ENCODE data around the gene PRSS2. TPM values are rescaled to one million over a fixed set of nuclear protein-coding genes. Genes with fewer than 3 reads are reported as not detected.
"Not testable (repeated sequence)": the region's sequence is repeated elsewhere in the genome, so short reads cannot be mapped to it uniquely, and the experiment has no call there.

The PRSS2 gene
- total and polyA plus RNA-seq, 4 donors, result 0.21 TPM; not detected in 3

- no peak overlapping the region for H3K27ac ChIP-seq (ENCODE audit: low read depth in 1 of 2, low read length in 2 of 2)
- TF ChIP-seq, protein P1, sequence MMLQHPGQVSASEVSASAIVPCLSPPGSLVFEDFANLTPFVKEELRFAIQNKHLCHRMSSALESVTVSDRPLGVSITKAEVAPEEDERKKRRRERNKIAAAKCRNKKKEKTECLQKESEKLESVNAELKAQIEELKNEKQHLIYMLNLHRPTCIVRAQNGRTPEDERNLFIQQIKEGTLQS (IDR thresholded peaks at IDR 0.05), result no peak
- no peak for TF ChIP-seq HNF4A (conservative IDR thresholded peaks at IDR 0.05)
- TF ChIP-seq GABPA (IDR thresholded peaks at IDR 0.05 in 1 of 2, conservative IDR thresholded peaks at IDR 0.05 in 1 of 2), result no peak
- TF ChIP-seq EGR1 (IDR thresholded peaks at IDR 0.05; ENCODE audit: low read depth in 2 of 2), result no peak
- TF ChIP-seq, protein P2, sequence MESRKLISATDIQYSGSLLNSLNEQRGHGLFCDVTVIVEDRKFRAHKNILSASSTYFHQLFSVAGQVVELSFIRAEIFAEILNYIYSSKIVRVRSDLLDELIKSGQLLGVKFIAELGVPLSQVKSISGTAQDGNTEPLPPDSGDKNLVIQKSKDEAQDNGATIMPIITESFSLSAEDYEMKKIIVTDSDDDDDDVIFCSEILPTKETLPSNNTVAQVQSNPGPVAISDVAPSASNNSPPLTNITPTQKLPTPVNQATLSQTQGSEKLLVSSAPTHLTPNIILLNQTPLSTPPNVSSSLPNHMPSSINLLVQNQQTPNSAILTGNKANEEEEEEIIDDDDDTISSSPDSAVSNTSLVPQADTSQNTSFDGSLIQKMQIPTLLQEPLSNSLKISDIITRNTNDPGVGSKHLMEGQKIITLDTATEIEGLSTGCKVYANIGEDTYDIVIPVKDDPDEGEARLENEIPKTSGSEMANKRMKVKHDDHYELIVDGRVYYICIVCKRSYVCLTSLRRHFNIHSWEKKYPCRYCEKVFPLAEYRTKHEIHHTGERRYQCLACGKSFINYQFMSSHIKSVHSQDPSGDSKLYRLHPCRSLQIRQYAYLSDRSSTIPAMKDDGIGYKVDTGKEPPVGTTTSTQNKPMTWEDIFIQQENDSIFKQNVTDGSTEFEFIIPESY (IDR thresholded peaks at IDR 0.05), result no peak
- TF ChIP-seq, protein P3, sequence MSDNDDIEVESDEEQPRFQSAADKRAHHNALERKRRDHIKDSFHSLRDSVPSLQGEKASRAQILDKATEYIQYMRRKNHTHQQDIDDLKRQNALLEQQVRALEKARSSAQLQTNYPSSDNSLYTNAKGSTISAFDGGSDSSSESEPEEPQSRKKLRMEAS (IDR thresholded peaks at IDR 0.05), result no peak
- TF ChIP-seq SP1 (IDR thresholded peaks at IDR 0.05), result no peak
- TF ChIP-seq YY1 (IDR thresholded peaks at IDR 0.05), result no peak
- TF ChIP-seq, protein P4, sequence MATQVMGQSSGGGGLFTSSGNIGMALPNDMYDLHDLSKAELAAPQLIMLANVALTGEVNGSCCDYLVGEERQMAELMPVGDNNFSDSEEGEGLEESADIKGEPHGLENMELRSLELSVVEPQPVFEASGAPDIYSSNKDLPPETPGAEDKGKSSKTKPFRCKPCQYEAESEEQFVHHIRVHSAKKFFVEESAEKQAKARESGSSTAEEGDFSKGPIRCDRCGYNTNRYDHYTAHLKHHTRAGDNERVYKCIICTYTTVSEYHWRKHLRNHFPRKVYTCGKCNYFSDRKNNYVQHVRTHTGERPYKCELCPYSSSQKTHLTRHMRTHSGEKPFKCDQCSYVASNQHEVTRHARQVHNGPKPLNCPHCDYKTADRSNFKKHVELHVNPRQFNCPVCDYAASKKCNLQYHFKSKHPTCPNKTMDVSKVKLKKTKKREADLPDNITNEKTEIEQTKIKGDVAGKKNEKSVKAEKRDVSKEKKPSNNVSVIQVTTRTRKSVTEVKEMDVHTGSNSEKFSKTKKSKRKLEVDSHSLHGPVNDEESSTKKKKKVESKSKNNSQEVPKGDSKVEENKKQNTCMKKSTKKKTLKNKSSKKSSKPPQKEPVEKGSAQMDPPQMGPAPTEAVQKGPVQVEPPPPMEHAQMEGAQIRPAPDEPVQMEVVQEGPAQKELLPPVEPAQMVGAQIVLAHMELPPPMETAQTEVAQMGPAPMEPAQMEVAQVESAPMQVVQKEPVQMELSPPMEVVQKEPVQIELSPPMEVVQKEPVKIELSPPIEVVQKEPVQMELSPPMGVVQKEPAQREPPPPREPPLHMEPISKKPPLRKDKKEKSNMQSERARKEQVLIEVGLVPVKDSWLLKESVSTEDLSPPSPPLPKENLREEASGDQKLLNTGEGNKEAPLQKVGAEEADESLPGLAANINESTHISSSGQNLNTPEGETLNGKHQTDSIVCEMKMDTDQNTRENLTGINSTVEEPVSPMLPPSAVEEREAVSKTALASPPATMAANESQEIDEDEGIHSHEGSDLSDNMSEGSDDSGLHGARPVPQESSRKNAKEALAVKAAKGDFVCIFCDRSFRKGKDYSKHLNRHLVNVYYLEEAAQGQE (IDR thresholded peaks at IDR 0.05), result no peak
- 71% methylated on average over 4 of the region's 4 CpGs for WGBS
These were observed 25.0 kb upstream of the PRSS2 start for GRCh38 chr7:142745745-142746144.

DNA sequence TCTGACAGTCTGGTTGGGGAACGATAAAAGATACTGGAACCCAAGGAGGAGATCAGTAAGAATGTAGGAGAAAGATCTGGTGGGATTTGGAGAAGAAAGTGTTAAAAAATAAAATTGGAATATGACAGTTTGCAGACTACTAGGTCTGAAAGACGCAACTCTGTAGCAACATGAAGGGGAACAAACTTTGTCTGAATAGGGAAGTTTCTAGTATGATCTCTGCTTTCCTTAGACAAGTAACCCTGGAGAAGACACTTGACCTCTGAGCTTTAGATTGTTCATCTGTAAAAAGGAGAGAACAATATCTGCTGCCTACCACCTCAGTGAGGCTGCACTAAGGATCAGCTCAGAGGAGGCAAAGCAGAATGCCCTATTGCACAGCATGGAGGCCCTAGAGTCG lies 24.5 kb upstream of the PRSS2 start:
- Histone ChIP-seq H3K4me1 (ENCODE audit: control insufficient read depth in 4 of 4, insufficient read depth in 4 of 4, low read length in 3 of 4) (no peaks in the 10 kb centered on the region), H3K36me3 (ENCODE audit: control insufficient read depth in 4 of 4, insufficient read depth in 3 of 4, low read depth in 1 of 4, low read length in 3 of 4) (no peaks in the 10 kb centered on the region), H3K27ac (ENCODE audit: low read depth in 1 of 2, low read length in 2 of 2) (no peak overlapping the region), H3K4me3 (ENCODE audit: low read depth in 1 of 3, low read length in 3 of 3) (no peak overlapping the region), H3K9ac (ENCODE audit: low read depth in 1 of 2, low read length in 2 of 2) (no peak overlapping the region), H3K27me3 (ENCODE audit: control insufficient read depth in 4 of 4, insufficient read depth in 4 of 4, low read length in 3 of 4) (peaks cover 0 to 7% (median 1%) of the 10 kb centered on the region in 4 donors), H3K9me3 (ENCODE audit: control insufficient read depth in 4 of 4, low read length in 3 of 4) (no peaks in the 10 kb centered on the region)
- no peak for DNase-seq (ENCODE audit: low spot score)
- TF ChIP-seq, protein P4 (IDR thresholded peaks at IDR 0.05), result no peak
- TF ChIP-seq, protein P2 (IDR thresholded peaks at IDR 0.05), result no peak
- WGBS, result 74% methylated on average over 3 of the region's 3 CpGs

More at GRCh38 chr7:142745745-142746144, 25.0 kb upstream of the PRSS2 start:
- no peaks in the 10 kb centered on the region for H3K36me3 ChIP-seq (ENCODE audit: control insufficient read depth in 4 of 4, insufficient read depth in 3 of 4, low read depth in 1 of 4, low read length in 3 of 4)
- no peaks in the 10 kb centered on the region for H3K9me3 ChIP-seq (ENCODE audit: control insufficient read depth in 4 of 4, low read length in 3 of 4)
- no peak for DNase-seq (ENCODE audit: low spot score)
- no peak overlapping the region for H3K4me3 ChIP-seq (ENCODE audit: low read depth in 1 of 3, low read length in 3 of 3)
- H3K9ac ChIP-seq (ENCODE audit: low read depth in 1 of 2, low read length in 2 of 2), result no peak overlapping the region
- H3K27me3 ChIP-seq (ENCODE audit: control insufficient read depth in 4 of 4, insufficient read depth in 4 of 4, low read length in 3 of 4), result peaks cover 0 to 7% (median 1%) of the 10 kb centered on the region in 4 donors
- no peaks in the 10 kb centered on the region for H3K4me1 ChIP-seq (ENCODE audit: control insufficient read depth in 4 of 4, insufficient read depth in 4 of 4, low read length in 3 of 4)

DNA sequence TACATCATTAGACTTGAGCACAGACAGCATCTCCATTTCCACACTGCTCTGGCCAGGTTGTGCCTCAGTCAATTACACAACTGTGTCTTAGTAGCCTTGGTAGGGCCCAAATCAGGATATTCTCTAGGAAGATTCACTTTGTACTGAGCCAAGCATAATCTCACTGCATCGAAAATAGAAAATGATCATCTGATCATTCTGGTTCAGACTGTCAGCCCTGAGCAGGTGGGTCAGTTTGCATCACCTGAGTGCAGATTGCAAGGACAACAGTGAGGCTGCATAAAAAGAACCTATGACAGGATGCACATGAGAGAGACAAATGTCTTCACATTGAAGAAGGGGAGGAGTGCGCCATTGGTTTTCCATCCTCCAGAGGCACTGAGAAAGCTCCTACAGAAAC lies 22.4 kb upstream of the PRSS2 start:
- H3K27ac ChIP-seq (ENCODE audit: low read depth in 1 of 2, low read length in 2 of 2); H3K27me3 ChIP-seq (ENCODE audit: control insufficient read depth in 4 of 4, insufficient read depth in 4 of 4, low read length in 3 of 4); H3K9ac ChIP-seq (ENCODE audit: low read depth in 1 of 2, low read length in 2 of 2); H3K36me3 ChIP-seq (ENCODE audit: control insufficient read depth in 4 of 4, insufficient read depth in 3 of 4, low read depth in 1 of 4, low read length in 3 of 4); H3K4me1 ChIP-seq (ENCODE audit: control insufficient read depth in 4 of 4, insufficient read depth in 4 of 4, low read length in 3 of 4); H3K9me3 ChIP-seq (ENCODE audit: control insufficient read depth in 4 of 4, low read length in 3 of 4); H3K4me3 ChIP-seq (ENCODE audit: low read depth in 1 of 3, low read length in 3 of 3); DNase-seq (ENCODE audit: low spot score): not testable (repeated sequence)
- 84% methylated on average over 2 of the region's 2 CpGs for WGBS
